NB4 (cell line): ENCODE measurements around the gene ECM2.

Experiments used
- DNase-seq: peaks from one replicate; pipeline ENCODE4 v3.0.0; 2010; ENCODE audit warnings: low read depth
- H3K4me3 ChIP-seq: one replicate; pipeline ENCODE4 v1.5.1; 2011; ENCODE audit warnings: mild to moderate bottlenecking, low read depth, low read length, moderate library complexity
- CTCF ChIP-seq: IDR thresholded peaks from one replicate; pipeline ENCODE4 v1.5.1; 2012; ENCODE audit warnings: low read depth, low read length
- MAX ChIP-seq: IDR thresholded peaks from 2 replicates; pipeline ENCODE4 v1.6.1; 2011; ENCODE audit warnings: low read depth, low read length
- MYC ChIP-seq: IDR thresholded peaks from 2 replicates; pipeline ENCODE4 v1.6.1; 2011; ENCODE audit warnings: low read depth, low read length
- POLR2A ChIP-seq: IDR thresholded peaks from 2 replicates; pipeline ENCODE4 v1.6.1; 2011; ENCODE audit warnings: mild to moderate bottlenecking; ENCODE audit not compliant: insufficient read length; ENCODE audit errors: extremely low read depth

ECM2 gene

GRCh38 chr9:92446536-92446935 lies 89.3 kb downstream of the ECM2 start:
- TF ChIP-seq CTCF (no peak), POLR2A (no peak), MAX (no peak), MYC (no peak)
- no peak for DNase-seq
- no peak overlapping the region for H3K4me3 ChIP-seq
